HG02870 (cell line): ENCODE results near the gene FIBP.
A peak's percentile ranks its signal among the peaks of the same experiment; 100 is the strongest.

ENCODE experiments used
- ATAC-seq: cut with Tn5 transposase; IDR thresholded peaks from one replicate; pipeline ENCODE4 v1.9.1; 2021; ENCODE audit warnings: mild to moderate bottlenecking, moderate library complexity; ENCODE audit not compliant: unreplicated experiment

The FIBP gene

DNA sequence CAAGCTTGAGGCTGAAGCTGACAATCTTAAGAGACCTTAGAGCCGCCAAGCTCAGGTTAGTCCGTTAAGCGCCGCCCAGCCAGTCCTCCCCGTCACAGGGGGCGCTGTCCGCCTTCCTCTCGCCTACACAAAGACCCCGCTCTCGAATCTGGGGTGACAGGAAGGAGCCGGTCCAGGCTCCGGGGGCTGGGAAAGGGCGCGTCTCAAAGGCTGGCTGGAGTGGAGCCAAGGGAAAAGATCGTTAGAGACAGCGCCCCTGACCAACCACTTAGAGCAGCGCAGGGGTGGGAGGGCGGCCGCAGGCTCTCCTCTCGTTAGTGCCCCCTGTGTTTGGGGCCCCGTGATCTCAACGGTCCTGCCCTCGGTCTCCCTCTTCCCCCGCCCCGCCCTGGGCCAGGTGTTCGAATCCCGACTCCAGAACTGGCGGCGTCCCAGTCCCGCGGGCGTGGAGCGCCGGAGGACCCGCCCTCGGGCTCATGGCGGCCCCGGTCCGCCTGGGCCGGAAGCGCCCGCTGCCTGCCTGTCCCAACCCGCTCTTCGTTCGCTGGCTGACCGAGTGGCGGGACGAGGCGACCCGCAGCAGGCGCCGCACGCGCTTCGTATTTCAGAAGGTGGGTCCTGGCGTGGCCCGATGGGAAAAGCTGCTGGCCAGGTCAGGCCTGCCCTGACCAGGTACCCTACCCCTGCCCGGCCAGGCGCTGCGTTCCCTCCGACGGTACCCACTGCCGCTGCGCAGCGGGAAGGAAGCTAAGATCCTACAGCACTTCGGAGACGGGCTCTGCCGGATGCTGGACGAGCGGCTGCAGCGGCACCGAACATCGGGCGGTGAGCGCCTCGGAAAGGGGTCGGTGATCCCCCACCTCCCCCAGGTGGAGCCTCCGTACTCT lies 27.8 kb downstream of the FIBP start, which contains the start of gene MUS81:
TSS of gene MUS81 (plus strand) at position 156 of the 887 bp plus-strand sequence. CDS start at position 477, 321 bp downstream.
- peak; percentile 29 for ATAC-seq

- no peak for ATAC-seq
Observed at GRCh38 chr11:65859812-65860277, 28.4 kb downstream of the FIBP start.

DNA sequence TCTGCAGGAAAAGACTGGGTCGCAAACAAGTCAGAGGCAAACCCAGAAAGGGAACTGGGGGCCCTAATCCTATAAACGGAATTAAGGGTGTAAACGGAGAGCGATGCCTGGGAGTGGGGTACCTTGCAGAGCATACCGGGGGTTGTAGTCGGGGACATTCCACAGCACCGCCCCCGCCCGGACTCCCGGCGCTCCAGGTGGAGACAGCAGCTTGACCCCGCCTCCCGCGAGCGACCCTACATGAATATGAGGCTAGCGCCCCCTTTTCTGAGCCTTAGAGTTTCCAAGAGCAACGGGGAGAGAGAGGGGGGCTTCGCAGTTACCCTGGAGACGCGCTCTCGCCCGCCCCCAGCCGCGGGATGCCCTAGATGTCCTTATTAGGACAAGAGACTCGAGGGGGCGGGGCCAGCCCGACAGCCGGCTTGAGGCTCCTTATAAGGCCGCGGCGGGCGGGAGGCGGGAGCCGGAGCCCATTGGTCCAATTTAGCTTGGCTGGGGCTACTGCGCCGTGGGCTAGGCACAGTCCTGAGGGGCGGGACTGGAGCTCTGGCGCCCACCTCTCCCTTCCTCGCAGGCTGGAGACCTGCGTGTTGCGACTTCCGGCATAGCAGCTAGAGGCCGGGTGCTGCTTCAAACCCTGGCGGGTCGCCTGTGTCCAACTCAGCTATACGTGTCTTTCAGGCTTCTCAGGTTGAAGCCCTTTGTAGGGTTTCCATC lies 29.0 kb downstream of the FIBP start:
- peak; percentile 56 for ATAC-seq

GRCh38 chr11:65858681-65859087 lies 29.6 kb downstream of the FIBP start:
- ATAC-seq = no peak

GRCh38 chr11:65857853-65858680 lies 30.2 kb downstream of the FIBP start, which contains the start of gene CFL1:
Gene CFL1, minus strand, starts transcription at chr11:65858180. Its CDS starts 81 bp downstream, at chr11:65858099.
- peak; percentile 44 for ATAC-seq

GRCh38 chr11:65857500-65857852 lies 30.8 kb downstream of the FIBP start:
- ATAC-seq = no peak

GRCh38 chr11:65856689-65857499 lies 31.4 kb downstream of the FIBP start:
- peak; percentile 24 for ATAC-seq

DNA sequence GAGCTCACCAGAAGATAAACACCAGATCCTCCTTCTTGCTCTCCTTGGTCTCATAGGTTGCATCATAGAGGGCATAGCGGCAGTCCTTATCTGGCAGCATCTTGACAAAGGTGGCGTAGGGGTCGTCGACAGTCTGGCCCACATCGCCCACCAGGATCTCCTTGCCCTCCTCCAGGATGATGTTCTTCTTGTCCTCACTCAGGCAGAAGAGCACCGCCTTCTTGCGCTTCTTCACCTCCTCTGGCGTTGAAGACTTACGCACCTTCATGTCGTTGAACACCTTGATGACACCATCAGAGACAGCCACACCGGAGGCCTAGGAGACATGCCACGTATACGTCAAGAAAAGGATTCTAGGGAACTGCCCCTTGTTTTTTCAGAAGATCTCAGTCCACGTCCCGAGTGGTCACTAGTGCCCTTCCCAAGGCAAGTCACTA lies 32.3 kb downstream of the FIBP start:
- ATAC-seq = no peak

DNA sequence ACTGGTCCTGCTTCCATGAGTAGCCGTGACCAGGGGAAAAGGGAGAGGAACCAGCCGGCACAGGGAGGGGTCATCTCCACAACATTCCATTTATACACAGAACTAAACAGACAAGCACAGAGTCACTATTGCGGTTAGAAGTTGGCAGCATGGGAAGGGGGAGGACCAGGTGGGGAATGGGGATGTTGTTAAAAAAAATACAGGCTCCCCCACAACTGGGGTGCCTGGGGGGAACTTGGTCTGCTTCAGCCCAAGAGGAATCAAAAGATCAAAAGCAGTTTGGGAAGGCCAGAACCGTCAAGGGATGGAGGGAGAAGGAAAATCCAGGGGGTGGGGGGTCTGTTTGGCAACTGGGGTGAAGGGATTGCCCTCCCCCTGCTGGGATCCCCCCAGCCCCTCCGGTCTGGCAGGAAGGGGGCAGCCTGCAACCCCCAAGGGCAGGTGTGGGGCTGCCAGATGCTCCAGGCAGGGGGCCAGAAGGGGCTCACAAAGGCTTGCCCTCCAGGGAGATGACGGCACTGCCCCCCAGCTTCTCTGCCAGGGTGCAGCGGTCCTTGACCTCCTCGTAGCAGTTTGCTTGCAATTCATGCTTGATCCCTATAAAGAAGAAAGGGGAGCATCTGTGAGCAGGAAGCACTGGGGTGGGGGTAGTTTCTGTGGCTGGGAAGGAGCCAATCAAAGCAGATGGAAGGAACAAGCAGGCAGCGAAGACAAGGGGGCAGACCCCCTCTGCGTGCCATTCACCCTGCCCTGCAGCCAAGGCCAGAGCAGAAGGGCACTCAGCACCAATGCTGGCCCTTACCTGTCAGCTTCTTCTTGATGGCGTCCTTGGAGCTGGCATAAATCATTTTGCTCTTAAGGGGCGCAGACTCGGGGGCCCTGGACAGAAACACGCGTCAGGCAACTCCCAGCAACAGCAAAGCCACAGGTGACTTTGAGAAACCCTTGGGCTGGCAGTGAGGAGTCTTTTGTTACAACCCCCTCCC lies 33.1 kb downstream of the FIBP start:
- ATAC-seq = no peak

GRCh38 chr11:65854161-65854592 lies 34.1 kb downstream of the FIBP start:
- ATAC-seq = no peak

DNA sequence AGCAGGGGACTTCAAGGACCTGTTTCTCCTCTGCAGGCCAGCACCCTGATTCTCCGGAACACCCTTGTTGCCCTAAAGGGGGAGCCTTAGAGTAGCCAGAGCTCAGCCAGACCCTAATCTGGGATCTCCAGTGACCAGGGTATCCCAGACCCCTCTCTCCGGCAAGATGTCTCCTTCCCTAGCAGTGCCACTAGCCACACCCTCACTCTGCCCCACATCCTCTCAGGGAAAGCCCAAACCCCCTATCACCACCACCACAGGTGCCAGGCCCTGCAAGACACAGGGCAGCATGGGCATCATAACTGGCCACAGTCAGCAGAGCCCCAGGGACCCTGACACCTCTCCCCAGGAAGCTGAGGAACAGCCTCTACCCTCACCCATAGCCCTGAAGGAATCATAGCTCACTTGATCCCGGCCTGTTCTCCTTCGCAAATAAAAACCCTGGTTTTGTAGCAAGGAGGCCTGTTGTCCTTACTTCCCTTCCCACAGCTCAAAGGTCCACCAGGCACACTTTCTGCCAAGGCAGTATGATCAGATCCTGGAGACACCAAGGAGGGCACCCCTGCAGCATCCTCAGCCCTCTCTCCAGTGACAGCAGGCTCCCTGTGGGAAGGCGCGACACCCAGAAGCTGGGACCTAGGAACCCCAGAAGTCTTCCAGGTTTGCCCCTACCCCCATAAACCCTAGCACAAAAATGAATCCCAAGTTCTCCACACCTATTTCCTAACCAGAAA lies 34.9 kb downstream of the FIBP start:
- no peak for ATAC-seq

GRCh38 chr11:65852508-65853245 lies 35.6 kb downstream of the FIBP start:
- no peak for ATAC-seq

DNA sequence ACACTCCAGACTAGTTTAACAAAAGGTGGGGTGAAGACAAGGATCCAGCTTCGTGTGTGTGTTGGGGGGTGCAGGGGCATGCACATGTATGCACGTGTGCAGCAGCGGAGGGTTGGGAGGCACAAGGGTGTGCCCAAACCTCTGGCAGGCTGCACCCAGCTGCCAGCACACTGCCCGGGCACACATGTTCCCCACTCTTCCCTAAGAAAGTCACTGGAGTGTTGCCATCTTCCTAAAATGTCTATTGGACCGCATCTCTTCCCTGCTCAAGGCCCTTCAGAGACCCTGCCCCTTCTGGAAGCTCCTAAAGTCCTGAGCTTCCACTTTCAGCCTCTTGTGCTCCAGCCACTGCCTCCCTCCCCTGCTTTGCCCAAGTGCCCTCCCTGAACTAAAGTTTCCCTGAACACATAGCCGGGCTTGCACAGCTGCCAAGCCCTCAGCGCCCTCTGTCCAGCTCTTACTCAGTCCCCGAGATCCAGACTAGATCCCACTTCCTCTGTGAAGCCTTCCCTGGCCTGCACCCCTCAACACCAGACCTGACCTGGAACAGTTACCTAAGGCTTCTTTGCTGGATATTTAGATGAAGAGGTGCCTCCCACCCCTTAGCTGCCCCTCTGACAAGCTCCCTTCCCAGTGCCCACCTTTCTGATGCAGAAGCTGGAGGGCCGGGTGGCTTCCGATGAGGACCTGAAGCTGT lies 36.3 kb downstream of the FIBP start:
- ATAC-seq = no peak

GRCh38 chr11:65851083-65851579 lies 37.1 kb downstream of the FIBP start:
- no peak for ATAC-seq

- ATAC-seq = no peak
Observed at GRCh38 chr11:65850217-65851082, 37.8 kb downstream of the FIBP start.

- ATAC-seq = no peak
Observed at GRCh38 chr11:65849771-65850216, 38.5 kb downstream of the FIBP start.
